OCI-LY3 (cell line): ENCODE data around the gene LPP.

Experiments used
- H2AFZ ChIP-seq: fragments of 200-600, 300-600 bp; shearing (Covaris generic); 2 replicates; pipeline ENCODE4 v1.6.0; 2014; ENCODE audit warnings: antibody characterized with exemption, low read depth, low read length
- H3K27ac ChIP-seq: fragments of 200-600, 300-600 bp; sonication (generic); 2 replicates; pipeline ENCODE4 v1.5.1; 2014; ENCODE audit warnings: mild to moderate bottlenecking, low read length, moderate library complexity, mixed read lengths
- H3K27me3 ChIP-seq: fragments of 200-600, 300-600 bp; sonication (generic); 2 replicates; pipeline ENCODE4 v1.6.1; 2014; ENCODE audit warnings: low read depth, low read length, mixed read lengths
- H3K36me3 ChIP-seq: fragments of 200-600, 300-600 bp; sonication (generic); replicated peaks from 2 replicates; pipeline ENCODE3; 2014; ENCODE audit warnings: low read depth, low read length, mixed read lengths
- H3K4me1 ChIP-seq: fragments of 300-600, 200-600 bp; sonication (generic); 2 replicates; pipeline ENCODE4 v1.6.1; 2014; ENCODE audit warnings: low read length, mixed read lengths
- H3K4me2 ChIP-seq: fragments of 200-600, 300-600 bp; sonication (generic); 2 replicates; pipeline ENCODE4 v1.6.1; 2014; ENCODE audit warnings: low read length, mixed read lengths
- H3K4me3 ChIP-seq: fragments of 300-600, 200-600 bp; sonication (generic); 2 replicates; pipeline ENCODE4 v1.5.1; 2014; ENCODE audit warnings: antibody characterized with exemption, mild to moderate bottlenecking, low read length, moderate library complexity
- H3K79me2 ChIP-seq: fragments of 300-600, 200-600 bp; shearing (Covaris generic); 2 replicates; pipeline ENCODE4 v1.6.1; 2014; ENCODE audit warnings: mild to moderate bottlenecking, low read length, mixed read lengths
- H3K9ac ChIP-seq: fragments of 300-600, 200-600 bp; shearing (Covaris generic); 2 replicates; pipeline ENCODE4 v1.6.0; 2014; ENCODE audit warnings: mild to moderate bottlenecking, low read length, moderate library complexity
- H3K9me3 ChIP-seq: fragments of 200-600, 300-600 bp; shearing (Covaris generic); 2 replicates; pipeline ENCODE4 v1.6.1; 2014; ENCODE audit warnings: low read length, mixed read lengths; ENCODE audit not compliant: insufficient read depth
- H4K20me1 ChIP-seq: fragments of 200-600, 300-600 bp; sonication (generic); 2 replicates; pipeline ENCODE4 v1.6.1; 2016; ENCODE audit warnings: low read length, mixed read lengths; ENCODE audit not compliant: insufficient read depth
- CTCF ChIP-seq: fragments of 200-600, 300-600 bp; sonication (generic); IDR thresholded peaks from 2 replicates; pipeline ENCODE4 v1.5.1; 2014; ENCODE audit warnings: antibody characterized with exemption, low read length, low read depth
- EZH2phosphoT487 ChIP-seq: fragments of 200-600 bp; shearing (Covaris generic); IDR thresholded peaks from 2 replicates; pipeline ENCODE4 v1.6.1; 2018; ENCODE audit warnings: antibody characterized with exemption, mixed run types, low read depth

The LPP gene

GRCh38 chr3:188877381-188877780, 723.4 kb downstream of the LPP start:
- peaks cover 5% of the 10 kb centered on the region for H3K36me3 ChIP-seq
- no peak overlapping the region for H3K4me3 ChIP-seq
- H3K9me3 ChIP-seq = no peaks in the 10 kb centered on the region
- no peak overlapping the region for H3K4me2 ChIP-seq
- no peaks in the 10 kb centered on the region for H4K20me1 ChIP-seq
- no peak overlapping the region for H3K27ac ChIP-seq
- no peaks in the 10 kb centered on the region for H3K27me3 ChIP-seq
- no peak overlapping the region for H3K9ac ChIP-seq
- no peak for TF ChIP-seq EZH2phosphoT487
- no peaks in the 10 kb centered on the region for H3K4me1 ChIP-seq
- H2AFZ ChIP-seq = no peak overlapping the region
- no peaks in the 10 kb centered on the region for H3K79me2 ChIP-seq

GRCh38 chr3:188878076-188878475, 724.1 kb downstream of the LPP start:
- Histone ChIP-seq H3K79me2 (no peaks in the 10 kb centered on the region), H2AFZ (no peak overlapping the region), H3K27me3 (no peaks in the 10 kb centered on the region), H3K27ac (no peak overlapping the region), H3K4me1 (no peaks in the 10 kb centered on the region), H3K4me3 (no peak overlapping the region), H3K36me3 (peaks cover 5% of the 10 kb centered on the region), H3K9me3 (no peaks in the 10 kb centered on the region), H3K9ac (no peak overlapping the region), H3K4me2 (no peak overlapping the region), H4K20me1 (no peaks in the 10 kb centered on the region)
- TF ChIP-seq CTCF = no peak
- no peak for TF ChIP-seq EZH2phosphoT487

GRCh38 chr3:188881954-188882641, 728.1 kb downstream of the LPP start:
- no peaks in the 10 kb centered on the region for H3K79me2 ChIP-seq
- H3K4me1 ChIP-seq = no peaks in the 10 kb centered on the region
- H2AFZ ChIP-seq = no peak overlapping the region
- H3K27ac ChIP-seq = no peak overlapping the region
- H4K20me1 ChIP-seq = no peaks in the 10 kb centered on the region
- H3K4me2 ChIP-seq = no peak overlapping the region
- H3K4me3 ChIP-seq = no peak overlapping the region
- no peaks in the 10 kb centered on the region for H3K36me3 ChIP-seq
- no peaks in the 10 kb centered on the region for H3K27me3 ChIP-seq
- H3K9ac ChIP-seq = no peak overlapping the region
- H3K9me3 ChIP-seq = no peaks in the 10 kb centered on the region
- TF ChIP-seq EZH2phosphoT487 (no peak), CTCF (no peak)

DNA sequence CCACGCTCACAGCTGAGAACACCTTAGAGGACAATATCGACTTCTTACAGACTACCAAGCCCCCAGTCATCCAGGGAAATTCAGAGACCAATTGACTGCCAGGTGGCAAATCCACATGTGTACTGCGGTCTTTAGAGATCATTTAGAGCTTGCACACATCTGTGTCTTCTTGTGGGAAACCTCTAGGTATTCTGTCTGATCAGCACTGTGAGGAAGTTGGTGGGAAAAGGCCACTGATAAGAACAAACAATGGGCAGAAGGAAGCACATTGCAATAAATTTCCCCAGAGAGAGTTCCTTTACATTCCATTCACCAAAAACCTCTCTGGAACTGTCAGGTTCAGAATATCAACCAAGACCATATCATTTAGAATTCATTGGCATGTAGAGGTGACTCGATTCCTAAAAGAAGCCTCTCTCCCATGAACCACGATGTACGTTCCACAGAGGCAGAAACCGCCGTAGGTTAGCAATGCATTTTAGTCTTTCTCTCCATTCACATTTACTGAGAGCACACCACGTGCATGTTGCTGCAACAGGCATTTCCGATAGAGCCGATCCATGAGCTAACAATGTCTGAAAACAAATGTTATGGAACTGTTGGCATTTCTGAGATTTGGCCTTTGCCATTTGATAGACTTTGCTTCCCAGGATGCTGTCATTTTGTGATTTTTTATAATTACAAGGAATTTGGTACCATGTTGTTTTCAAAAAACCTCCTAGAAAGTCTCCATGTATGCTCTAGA, 730.5 kb downstream of the LPP start:
- Histone ChIP-seq H3K27me3 (no peaks in the 10 kb centered on the region), H3K9ac (no peak overlapping the region), H3K4me1 (no peaks in the 10 kb centered on the region; the same call in 1 of the 2 replicates), H3K4me2 (no peak overlapping the region), H2AFZ (no peak overlapping the region), H4K20me1 (no peaks in the 10 kb centered on the region), H3K36me3 (no peaks in the 10 kb centered on the region), H3K4me3 (no peak overlapping the region), H3K9me3 (no peaks in the 10 kb centered on the region), H3K79me2 (no peaks in the 10 kb centered on the region), H3K27ac (no peak overlapping the region)
- no peak for TF ChIP-seq CTCF
- no peak for TF ChIP-seq EZH2phosphoT487
